Measurements from ENCODE around the gene MEGF9.
A peak's percentile ranks its signal among the peaks of the same experiment; 100 is the strongest.
"Not testable (repeated sequence)": the region's sequence is repeated elsewhere in the genome, so short reads cannot be mapped to it uniquely, and the experiment has no call there.

Gene MEGF9
- 16.2 to 58.6 (median 22.2) reads per million in 9 experiments for total RNA-seq

- DNase-seq (peak; percentile 94 to 96 (median 94)), ATAC-seq (replicated peaks) (peak; percentile 94)
- Mint-ChIP-seq H3K36me3 (ENCODE audit: insufficient read depth) (peaks cover 16% of the 10 kb centered on the region), H3K9me3 (no peaks in the 10 kb centered on the region), H3K27me3 (no peaks in the 10 kb centered on the region), H3K27ac (peak within 1 kb of the TSS; percentile 93 to 94), H3K4me3 (peak within 1 kb of the TSS; percentile 97 to 99), H3K4me1 (ENCODE audit: low read depth in 2 of 2) (peaks cover 27 to 34% of the 10 kb centered on the region in 2 donors)
Observed at GRCh38 chr9:120714088-120714845, at the start of gene MEGF9. MEGF9 (minus strand) TSS chr9:120714470; CDS start chr9:120714358, 112 bp downstream.

DNA sequence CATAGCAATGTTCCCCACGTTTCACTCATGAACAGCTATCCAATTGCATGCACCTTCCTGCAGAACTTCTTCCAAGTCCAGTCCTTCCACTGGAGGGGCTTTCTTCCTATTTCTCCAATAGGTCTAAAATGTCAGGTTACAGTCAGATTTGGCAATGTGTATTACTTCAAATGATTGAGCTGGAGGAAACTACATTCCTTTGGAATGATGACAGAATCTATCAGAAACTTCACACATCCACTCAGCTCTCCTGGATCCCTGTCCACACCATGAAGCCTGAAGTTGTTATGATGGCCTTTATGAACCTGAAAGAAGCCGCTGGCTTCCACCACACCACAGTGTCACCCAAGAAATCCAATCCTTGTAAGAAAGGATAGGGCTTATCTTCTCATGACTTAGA, 46.7 kb upstream of the MEGF9 start:
- peaks cover 42% of the 10 kb centered on the region for H3K36me3 Mint-ChIP-seq (ENCODE audit: insufficient read depth)
- ATAC-seq (replicated peaks) (no peak), DNase-seq (no peak)

DNA sequence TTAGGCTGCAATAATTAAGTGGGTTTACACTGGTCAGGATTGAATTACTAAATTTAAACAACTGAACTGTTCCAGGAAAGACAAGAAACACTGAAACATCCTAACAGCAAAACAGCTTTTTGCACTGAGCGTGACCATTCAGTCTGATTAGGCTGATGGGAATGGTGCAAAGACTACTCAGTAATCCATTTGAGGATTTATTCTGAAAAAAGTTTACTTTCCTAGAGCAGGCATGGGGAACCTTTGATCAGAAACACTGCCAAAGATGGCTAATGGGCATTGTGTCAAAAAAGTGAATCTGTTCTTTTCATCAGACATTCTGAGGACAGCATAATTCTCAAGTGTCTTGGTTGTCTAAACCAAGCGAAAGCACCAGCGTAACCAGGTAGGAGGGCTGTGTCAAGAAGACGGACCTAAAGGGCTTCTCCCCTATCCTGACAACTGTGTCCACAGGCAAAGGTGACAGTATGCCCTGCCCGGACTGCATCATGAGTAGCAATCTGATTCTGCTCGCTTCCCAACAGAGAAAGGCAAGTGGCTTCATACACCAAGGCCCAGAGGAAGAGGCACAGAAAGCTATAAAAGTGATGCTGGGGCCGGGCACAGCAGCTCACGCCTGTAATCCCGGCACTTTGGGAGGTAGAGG, 45.6 kb upstream of the MEGF9 start:
- Mint-ChIP-seq H3K27ac (peak overlapping the region in 1 of 2 donors; percentile 22), H3K4me3 (no peak overlapping the region), H3K36me3 (ENCODE audit: insufficient read depth) (peaks cover 34% of the 10 kb centered on the region), H3K27me3 (no peaks in the 10 kb centered on the region), H3K4me1 (ENCODE audit: low read depth in 2 of 2) (no peaks in the 10 kb centered on the region), H3K9me3 (no peaks in the 10 kb centered on the region)
- DNase-seq, result no peak
- no peak for ATAC-seq (replicated peaks)

More for the DNA sequence above, 46.7 kb upstream of the MEGF9 start:
- Mint-ChIP-seq H3K27ac (peak overlapping the region in 1 of 2 donors; percentile 9), H3K27me3 (no peaks in the 10 kb centered on the region), H3K9me3 (no peaks in the 10 kb centered on the region), H3K4me3 (no peak overlapping the region), H3K4me1 (ENCODE audit: low read depth in 2 of 2) (peaks cover 0 to 3% of the 10 kb centered on the region in 2 donors)

DNA sequence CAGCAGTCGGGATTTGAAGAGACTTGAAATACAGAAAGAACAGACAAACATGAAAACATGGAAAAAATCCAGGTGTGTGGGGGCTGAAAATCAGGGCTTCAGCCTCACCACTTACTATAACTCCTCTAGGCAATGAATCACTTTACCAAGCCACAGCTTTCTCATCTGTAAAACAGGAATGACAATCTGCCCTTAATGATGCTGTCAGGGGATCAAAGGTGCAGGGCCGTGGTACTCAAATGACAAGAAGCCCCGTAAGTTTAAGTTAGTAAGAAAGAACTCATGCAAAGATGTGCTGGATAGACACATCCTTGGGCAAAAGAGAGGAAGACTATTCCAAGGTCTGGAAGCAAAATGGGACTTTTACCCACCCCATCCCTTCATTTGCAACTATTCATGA, 44.3 kb upstream of the MEGF9 start:
- no peak for ATAC-seq (replicated peaks)
- H3K4me3 Mint-ChIP-seq, result no peak overlapping the region
- DNase-seq, result no peak
- no peaks in the 10 kb centered on the region for H3K27me3 Mint-ChIP-seq
- peaks cover 27% of the 10 kb centered on the region for H3K36me3 Mint-ChIP-seq (ENCODE audit: insufficient read depth)
- no peaks in the 10 kb centered on the region for H3K9me3 Mint-ChIP-seq
- H3K27ac Mint-ChIP-seq, result peak overlapping the region in 1 of 2 donors; percentile 6
- H3K4me1 Mint-ChIP-seq (ENCODE audit: low read depth in 2 of 2), result no peaks in the 10 kb centered on the region

GRCh38 chr9:120757026-120757913, 43.0 kb upstream of the MEGF9 start:
- Mint-ChIP-seq H3K4me3 (no peak overlapping the region), H3K27ac (peak overlapping the region; percentile 41 to 65), H3K4me1 (ENCODE audit: low read depth in 2 of 2) (no peaks in the 10 kb centered on the region), H3K9me3 (no peaks in the 10 kb centered on the region), H3K27me3 (no peaks in the 10 kb centered on the region), H3K36me3 (ENCODE audit: insufficient read depth) (peaks cover 24% of the 10 kb centered on the region)
- DNase-seq (no peak), ATAC-seq (replicated peaks) (no peak)

GRCh38 chr9:120756531-120756930, 42.3 kb upstream of the MEGF9 start:
- Mint-ChIP-seq H3K36me3 (ENCODE audit: insufficient read depth) (peaks cover 17% of the 10 kb centered on the region), H3K4me1 (ENCODE audit: low read depth in 2 of 2) (no peaks in the 10 kb centered on the region), H3K4me3 (no peak overlapping the region), H3K9me3 (no peaks in the 10 kb centered on the region), H3K27ac (peak overlapping the region; percentile 41 to 65), H3K27me3 (no peaks in the 10 kb centered on the region)
- ATAC-seq (replicated peaks) (no peak), DNase-seq (no peak)

DNA sequence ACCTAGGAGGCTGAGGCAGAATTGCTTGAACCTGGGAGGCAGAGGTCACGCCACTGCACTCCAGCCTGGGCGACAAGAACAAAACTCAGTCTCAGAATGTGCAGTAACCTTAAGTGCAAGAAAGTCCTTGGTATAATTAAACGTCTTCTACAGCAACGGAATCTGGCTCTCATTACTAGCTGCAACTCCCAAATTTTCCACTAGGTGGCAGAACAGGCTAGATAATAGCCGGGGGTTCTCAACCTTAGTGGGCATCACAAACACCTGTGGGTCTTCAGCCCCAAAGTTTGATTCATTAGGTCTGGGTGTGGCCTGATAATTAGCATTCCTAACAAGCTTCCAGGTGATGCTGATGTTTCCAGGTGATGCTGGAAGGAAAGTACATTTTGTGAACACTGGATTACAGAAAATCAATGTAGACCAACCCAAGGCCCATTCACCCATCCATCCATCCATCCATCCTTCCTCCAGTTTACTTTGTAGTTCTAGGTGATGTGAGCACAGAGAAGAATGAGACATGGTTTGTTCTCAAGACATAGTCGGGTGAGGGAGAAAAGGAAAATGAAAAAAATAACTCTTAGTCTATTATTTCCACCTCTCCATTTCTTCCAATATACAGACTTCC, 41.7 kb upstream of the MEGF9 start:
- no peaks in the 10 kb centered on the region for H3K9me3 Mint-ChIP-seq
- peak; percentile 75 for ATAC-seq (replicated peaks)
- peak overlapping the region in 1 of 2 donors; percentile 41 for H3K27ac Mint-ChIP-seq
- peak; percentile 74 to 82 (median 75) for DNase-seq
- no peaks in the 10 kb centered on the region for H3K27me3 Mint-ChIP-seq
- no peak overlapping the region for H3K4me3 Mint-ChIP-seq
- H3K36me3 Mint-ChIP-seq (ENCODE audit: insufficient read depth), result peaks cover 12% of the 10 kb centered on the region
- H3K4me1 Mint-ChIP-seq (ENCODE audit: low read depth in 2 of 2), result no peaks in the 10 kb centered on the region

DNA sequence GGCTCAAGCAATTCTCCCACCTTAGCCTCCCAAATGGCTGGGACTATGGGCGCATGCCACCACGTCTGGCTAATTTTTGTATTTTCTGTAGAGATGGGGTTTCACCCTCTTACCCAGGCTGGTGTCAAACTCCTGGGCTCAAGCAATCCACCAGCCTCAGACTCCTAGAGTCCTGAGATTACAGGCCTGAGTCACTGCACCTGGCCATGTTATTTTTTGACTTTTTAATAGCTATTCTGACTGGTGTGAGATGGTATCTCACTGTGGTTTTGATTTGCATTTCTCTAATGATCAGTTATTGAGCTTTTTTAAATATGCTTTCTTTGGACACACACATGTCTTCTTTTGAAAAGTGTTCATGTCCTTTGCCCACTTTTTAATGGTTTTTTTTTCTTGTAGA, 40.8 kb upstream of the MEGF9 start:
- Mint-ChIP-seq H3K27me3 (no peaks in the 10 kb centered on the region), H3K36me3 (ENCODE audit: insufficient read depth) (peaks cover 3% of the 10 kb centered on the region), H3K9me3 (no peaks in the 10 kb centered on the region), H3K27ac (no peak overlapping the region), H3K4me1 (ENCODE audit: low read depth in 2 of 2) (no peaks in the 10 kb centered on the region), H3K4me3 (no peak overlapping the region)
- DNase-seq, result no peak
- no peak for ATAC-seq (replicated peaks)

- Mint-ChIP-seq H3K36me3 (ENCODE audit: insufficient read depth) (no peaks in the 10 kb centered on the region), H3K27ac (no peak overlapping the region), H3K4me3 (no peak overlapping the region), H3K9me3 (no peaks in the 10 kb centered on the region), H3K27me3 (no peaks in the 10 kb centered on the region), H3K4me1 (ENCODE audit: low read depth in 2 of 2) (no peaks in the 10 kb centered on the region)
- ATAC-seq (replicated peaks) (no peak), DNase-seq (no peak)
Observed at GRCh38 chr9:120750421-120750820, 36.2 kb upstream of the MEGF9 start.

DNA sequence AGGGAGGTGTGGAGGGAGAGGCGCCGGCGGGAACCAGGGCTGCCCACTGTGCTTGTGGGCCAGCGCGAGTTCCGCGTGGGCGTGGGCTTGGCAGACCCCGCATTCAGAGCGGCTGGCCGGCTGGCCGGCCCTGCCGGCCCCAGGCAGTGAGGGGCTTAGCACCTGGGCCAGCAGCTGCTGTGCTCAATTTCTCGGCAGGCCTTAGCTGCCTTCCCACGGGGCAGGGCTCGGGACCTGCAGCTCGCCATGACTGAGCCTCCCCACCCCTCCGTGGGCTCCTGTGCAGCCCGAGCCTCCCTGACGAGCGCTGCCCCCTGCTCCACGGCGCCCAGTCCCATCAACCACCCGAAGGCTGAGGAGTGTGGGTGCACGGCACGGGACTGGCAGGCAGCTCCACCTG, 32.1 kb upstream of the MEGF9 start:
- H3K9me3 Mint-ChIP-seq; H3K4me1 Mint-ChIP-seq (ENCODE audit: low read depth in 2 of 2); H3K27me3 Mint-ChIP-seq; H3K4me3 Mint-ChIP-seq; H3K27ac Mint-ChIP-seq; ATAC-seq (replicated peaks); H3K36me3 Mint-ChIP-seq (ENCODE audit: insufficient read depth); DNase-seq: not testable (repeated sequence)

DNA sequence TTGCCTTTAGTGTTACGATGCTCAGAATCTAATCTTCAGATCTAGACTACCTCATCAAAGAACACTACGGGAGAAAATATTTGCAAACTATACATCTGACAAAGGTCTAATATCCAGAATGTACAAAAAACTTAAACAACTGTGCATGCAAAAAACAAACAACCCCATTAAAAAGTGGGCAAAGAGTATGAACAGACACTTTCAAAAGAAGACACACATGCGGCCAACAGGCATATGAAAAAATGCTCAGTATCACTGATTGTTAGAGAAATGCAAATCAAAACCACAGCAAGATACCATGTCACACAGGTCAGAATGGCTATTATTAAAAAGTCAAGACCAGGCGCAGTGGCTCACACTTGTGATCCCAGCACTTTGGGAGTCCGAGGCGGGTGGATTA, 31.0 kb upstream of the MEGF9 start:
- no peak overlapping the region for H3K27ac Mint-ChIP-seq
- no peaks in the 10 kb centered on the region for H3K9me3 Mint-ChIP-seq
- H3K27me3 Mint-ChIP-seq, result no peaks in the 10 kb centered on the region
- ATAC-seq (replicated peaks), result no peak
- H3K36me3 Mint-ChIP-seq (ENCODE audit: insufficient read depth), result no peaks in the 10 kb centered on the region
- H3K4me3 Mint-ChIP-seq, result no peak overlapping the region
- no peaks in the 10 kb centered on the region for H3K4me1 Mint-ChIP-seq (ENCODE audit: low read depth in 2 of 2)
- DNase-seq, result no peak

DNA sequence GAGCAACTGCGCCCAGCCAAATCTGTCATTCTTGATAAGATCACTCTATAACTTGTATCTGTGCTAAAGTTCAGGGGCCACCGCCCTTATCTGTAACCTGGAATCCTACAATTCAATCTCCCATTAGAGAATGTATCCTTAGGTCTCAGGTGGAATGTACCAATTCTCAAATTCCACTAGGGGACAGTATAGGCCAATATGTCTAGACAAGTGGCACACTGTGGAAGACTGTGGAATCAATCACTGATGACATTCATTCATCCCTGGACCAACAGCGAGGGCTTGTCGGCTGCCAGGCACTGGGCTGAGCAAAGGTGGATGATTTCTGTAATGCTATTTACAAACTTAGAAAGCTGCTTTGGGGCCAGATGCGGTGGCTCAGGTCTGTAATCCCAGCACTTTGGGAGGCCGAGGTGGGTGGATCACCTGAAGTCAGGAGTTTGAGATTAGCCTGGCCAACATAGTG, 28.7 kb upstream of the MEGF9 start:
- H3K9me3 Mint-ChIP-seq, result no peaks in the 10 kb centered on the region
- peaks cover 4% of the 10 kb centered on the region for H3K36me3 Mint-ChIP-seq (ENCODE audit: insufficient read depth)
- no peaks in the 10 kb centered on the region for H3K4me1 Mint-ChIP-seq (ENCODE audit: low read depth in 2 of 2)
- H3K27ac Mint-ChIP-seq, result no peak overlapping the region
- H3K27me3 Mint-ChIP-seq, result no peaks in the 10 kb centered on the region
- H3K4me3 Mint-ChIP-seq, result no peak overlapping the region
- ATAC-seq (replicated peaks) (peak; percentile 51), DNase-seq (no peak)

- Mint-ChIP-seq H3K27ac (no peak overlapping the region), H3K27me3 (no peaks in the 10 kb centered on the region), H3K4me1 (ENCODE audit: low read depth in 2 of 2) (no peaks in the 10 kb centered on the region), H3K4me3 (no peak overlapping the region), H3K9me3 (no peaks in the 10 kb centered on the region), H3K36me3 (ENCODE audit: insufficient read depth) (peaks cover 4% of the 10 kb centered on the region)
- DNase-seq (no peak), ATAC-seq (replicated peaks) (no peak)
Observed at GRCh38 chr9:120741701-120742100, 27.4 kb upstream of the MEGF9 start.
